Lower leg skin (tissue), 3 donors: ENCODE measurements around the gene EBF3.
"Not testable (repeated sequence)": the region's sequence is repeated elsewhere in the genome, so short reads cannot be mapped to it uniquely, and the experiment has no call there.

Experiments
- POLR2A ChIP-seq, 2 donors: fragments of 450-650 bp; IDR thresholded peaks; one replicate each; pipeline ENCODE4 v1.6.1; 2016 to 2017; ENCODE audit warnings: antibody characterized with exemption in 2 of 2, mild to moderate bottlenecking in 1 of 2, moderate library complexity in 1 of 2
- TF ChIP-seq, protein P1 (sequence below), 3 donors: fragments of 450-650 bp; IDR thresholded peaks; one replicate each; pipeline ENCODE4 v1.5.1; 2016; ENCODE audit warnings: antibody characterized with exemption in 3 of 3, mild to moderate bottlenecking in 3 of 3, moderate library complexity in 2 of 3

DNA sequence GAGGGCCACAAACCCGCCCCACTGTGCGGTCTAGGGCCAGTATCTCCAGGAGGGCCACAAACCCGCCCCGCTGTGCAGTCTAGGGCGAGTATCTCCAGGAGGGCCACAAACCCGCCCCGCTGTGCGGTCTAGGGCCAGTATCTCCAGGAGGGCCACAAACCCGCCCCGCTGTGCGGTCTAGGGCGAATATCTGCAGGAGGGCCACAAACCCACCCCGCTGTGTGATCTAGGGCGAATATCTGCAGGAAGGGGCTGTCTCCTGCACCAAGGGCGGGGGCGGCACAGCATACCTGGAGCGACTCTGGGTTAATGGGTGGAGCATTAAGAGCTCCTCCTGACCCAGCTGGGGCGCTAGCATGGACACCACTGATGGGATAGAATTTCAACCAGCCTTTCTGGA is 43.9 kb downstream of the EBF3 start:
- TF ChIP-seq POLR2A (IDR thresholded peaks at IDR 0.05), result not testable (repeated sequence)
- TF ChIP-seq, protein P1, sequence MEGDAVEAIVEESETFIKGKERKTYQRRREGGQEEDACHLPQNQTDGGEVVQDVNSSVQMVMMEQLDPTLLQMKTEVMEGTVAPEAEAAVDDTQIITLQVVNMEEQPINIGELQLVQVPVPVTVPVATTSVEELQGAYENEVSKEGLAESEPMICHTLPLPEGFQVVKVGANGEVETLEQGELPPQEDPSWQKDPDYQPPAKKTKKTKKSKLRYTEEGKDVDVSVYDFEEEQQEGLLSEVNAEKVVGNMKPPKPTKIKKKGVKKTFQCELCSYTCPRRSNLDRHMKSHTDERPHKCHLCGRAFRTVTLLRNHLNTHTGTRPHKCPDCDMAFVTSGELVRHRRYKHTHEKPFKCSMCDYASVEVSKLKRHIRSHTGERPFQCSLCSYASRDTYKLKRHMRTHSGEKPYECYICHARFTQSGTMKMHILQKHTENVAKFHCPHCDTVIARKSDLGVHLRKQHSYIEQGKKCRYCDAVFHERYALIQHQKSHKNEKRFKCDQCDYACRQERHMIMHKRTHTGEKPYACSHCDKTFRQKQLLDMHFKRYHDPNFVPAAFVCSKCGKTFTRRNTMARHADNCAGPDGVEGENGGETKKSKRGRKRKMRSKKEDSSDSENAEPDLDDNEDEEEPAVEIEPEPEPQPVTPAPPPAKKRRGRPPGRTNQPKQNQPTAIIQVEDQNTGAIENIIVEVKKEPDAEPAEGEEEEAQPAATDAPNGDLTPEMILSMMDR (IDR thresholded peaks at IDR 0.05), result not testable (repeated sequence)
